Ovary (tissue), 3 donors: ENCODE results near the gene CDC42EP1.

Experiments used
- POLR2A ChIP-seq: fragments of 450-650 bp; IDR thresholded peaks from one replicate; pipeline ENCODE4 v1.6.1; 2017; ENCODE audit warnings: antibody characterized with exemption, mild to moderate bottlenecking, moderate library complexity
- TF ChIP-seq, protein P1 (sequence below), 3 donors: fragments of 450-650 bp in 2 of 3; fragments of 200-600 bp in 1 of 3; IDR thresholded peaks; one replicate each; pipeline versions ENCODE4 v1.5.1 to v1.8.0; 2016 to 2022; ENCODE audit warnings: antibody characterized with exemption in 3 of 3, mild to moderate bottlenecking in 1 of 3
- donor health status: DM: no; HTN: no; CAD: no.

DNA sequence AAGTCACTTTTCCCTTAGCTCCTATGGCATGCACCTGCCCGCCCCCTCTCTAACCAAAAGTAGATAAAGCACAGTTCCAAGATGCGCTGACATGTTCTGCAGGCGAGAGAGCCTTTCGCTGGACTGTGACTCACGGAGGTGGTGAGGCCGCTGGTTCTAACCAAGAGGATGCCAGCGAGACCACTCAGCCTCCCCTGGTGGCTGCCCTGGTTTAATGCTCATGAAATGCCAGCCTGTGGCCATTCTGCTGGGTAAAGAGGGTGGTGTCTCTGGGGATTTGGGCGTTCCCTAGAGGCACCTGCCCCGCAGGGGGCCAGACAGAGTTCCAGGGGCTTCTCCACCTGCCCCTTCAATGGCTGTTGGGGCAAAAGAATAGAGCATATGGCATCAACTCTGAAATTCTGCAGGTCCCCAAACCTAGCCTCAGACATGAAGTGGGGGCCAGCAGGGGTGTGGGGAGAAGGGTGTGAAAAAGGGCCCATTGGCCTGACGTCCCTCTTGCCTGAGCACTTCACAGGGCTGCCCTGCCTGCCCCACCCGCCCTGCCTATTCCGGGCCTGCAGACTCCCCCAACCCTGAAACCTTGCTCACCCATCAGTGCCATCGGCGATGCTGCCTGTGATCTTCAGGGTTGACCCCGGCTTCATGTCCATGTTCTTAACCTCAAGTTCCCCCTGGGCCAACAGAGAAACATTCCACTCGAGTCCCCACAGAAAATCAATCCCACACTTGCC is 11.1 kb downstream of the CDC42EP1 start:
- TF ChIP-seq POLR2A: no peak
- TF ChIP-seq, protein P1, sequence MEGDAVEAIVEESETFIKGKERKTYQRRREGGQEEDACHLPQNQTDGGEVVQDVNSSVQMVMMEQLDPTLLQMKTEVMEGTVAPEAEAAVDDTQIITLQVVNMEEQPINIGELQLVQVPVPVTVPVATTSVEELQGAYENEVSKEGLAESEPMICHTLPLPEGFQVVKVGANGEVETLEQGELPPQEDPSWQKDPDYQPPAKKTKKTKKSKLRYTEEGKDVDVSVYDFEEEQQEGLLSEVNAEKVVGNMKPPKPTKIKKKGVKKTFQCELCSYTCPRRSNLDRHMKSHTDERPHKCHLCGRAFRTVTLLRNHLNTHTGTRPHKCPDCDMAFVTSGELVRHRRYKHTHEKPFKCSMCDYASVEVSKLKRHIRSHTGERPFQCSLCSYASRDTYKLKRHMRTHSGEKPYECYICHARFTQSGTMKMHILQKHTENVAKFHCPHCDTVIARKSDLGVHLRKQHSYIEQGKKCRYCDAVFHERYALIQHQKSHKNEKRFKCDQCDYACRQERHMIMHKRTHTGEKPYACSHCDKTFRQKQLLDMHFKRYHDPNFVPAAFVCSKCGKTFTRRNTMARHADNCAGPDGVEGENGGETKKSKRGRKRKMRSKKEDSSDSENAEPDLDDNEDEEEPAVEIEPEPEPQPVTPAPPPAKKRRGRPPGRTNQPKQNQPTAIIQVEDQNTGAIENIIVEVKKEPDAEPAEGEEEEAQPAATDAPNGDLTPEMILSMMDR (IDR thresholded peaks at IDR 0.05): no peak
